GM12801 (cell line): ENCODE results near the gene TTLL1.

ENCODE experiments used
- CTCF ChIP-seq: IDR thresholded peaks from one replicate; pipeline ENCODE4 v1.5.1; 2011; ENCODE audit warnings: control low read depth; ENCODE audit not compliant: insufficient read length; ENCODE audit errors: extremely low read depth

Gene TTLL1

GRCh38 chr22:43094551-43094950, 5.4 kb upstream of the TTLL1 start:
- no peak for TF ChIP-seq CTCF

GRCh38 chr22:43094085-43094484, 4.9 kb upstream of the TTLL1 start:
- TF ChIP-seq CTCF = no peak

GRCh38 chr22:43092085-43092484, 2.9 kb upstream of the TTLL1 start:
- no peak for TF ChIP-seq CTCF

GRCh38 chr22:43090130-43090789, 1.1 kb upstream of the TTLL1 start:
- TF ChIP-seq CTCF = no peak

GRCh38 chr22:43088627-43088983, 586 bp downstream of the TTLL1 start:
- no peak for TF ChIP-seq CTCF

GRCh38 chr22:43085658-43086606, 3.3 kb downstream of the TTLL1 start:
- no peak for TF ChIP-seq CTCF

- TF ChIP-seq CTCF = no peak
These were observed 7.2 kb downstream of the TTLL1 start for GRCh38 chr22:43081968-43082367.
